IMR-90 (cell line): ENCODE data around the gene NOS3. TPM values are rescaled to one million over a fixed set of nuclear protein-coding genes. Genes with fewer than 3 reads are reported as not detected.

Source experiments
- ATAC-seq: fragments of 200-7000 bp; cut with Tn5 transposase; 2 replicates; pipeline ENCODE4 v1.9.1; 2020; ENCODE audit warnings: low read depth, mild to moderate bottlenecking, moderate library complexity
- BruUV-seq: library from RNA; stranded (reverse); fragments of 400-500 nt; replicated peaks from 2 replicates; lab custom pipeline; 2021; lab: Mats Ljungman, UMichigan
- CTCF ChIA-PET: fragments of 300-600 bp; formaldehyde crosslinking; extraction: SDS; loops from one replicate; lab custom pipeline; 2021; ENCODE audit warnings: antibody characterized with exemption; lab: Yijun Ruan, JAX
- POLR2A ChIA-PET: fragments of 300-600 bp; sonication (Branson Sonifier 250); formaldehyde crosslinking; loops from one replicate; lab custom pipeline; 2022; ENCODE audit warnings: antibody characterized with exemption; ENCODE audit not compliant: unreplicated experiment; lab: Charles Lee
- DNase-seq: peaks from one replicate; pipeline ENCODE4 v3.0.0; 2013
- H2AFZ ChIP-seq: replicated peaks from 2 replicates; pipeline ENCODE3; 2013; ENCODE audit warnings: low read length, mild to moderate bottlenecking; ENCODE audit not compliant: poor library complexity
- H2AK5ac ChIP-seq: 2 replicates; pipeline ENCODE4 v1.6.1; 2013; ENCODE audit warnings: low read depth, low read length, inconsistent platforms
- H2AK9ac ChIP-seq: replicated peaks from 2 replicates; pipeline ENCODE3; 2013; ENCODE audit warnings: mild to moderate bottlenecking, low read depth, low read length, moderate library complexity; ENCODE audit not compliant: poor library complexity
- H2BK120ac ChIP-seq: 2 replicates; pipeline ENCODE4 v1.6.1; 2013; ENCODE audit warnings: low read depth, low read length, inconsistent platforms
- H2BK15ac ChIP-seq: 3 replicates; pipeline ENCODE4 v1.6.1; 2013; ENCODE audit warnings: low read depth, low read length, inconsistent platforms
- H2BK20ac ChIP-seq: 2 replicates; pipeline ENCODE4 v1.6.1; 2013; ENCODE audit warnings: low read depth, mild to moderate bottlenecking, inconsistent platforms, low read length, moderate library complexity
- H2BK5ac ChIP-seq: 2 replicates; pipeline ENCODE4 v1.6.1; 2013; ENCODE audit warnings: mild to moderate bottlenecking, low read depth, low read length, inconsistent platforms; ENCODE audit not compliant: poor library complexity, severe bottlenecking
- H3K14ac ChIP-seq: replicated peaks from 2 replicates; pipeline ENCODE4 v1.6.1; 2013; ENCODE audit warnings: low read depth, low read length, inconsistent platforms
- H3K18ac ChIP-seq: 2 replicates; pipeline ENCODE4 v1.6.1; 2013; ENCODE audit warnings: low read depth, low read length, control low read depth
- H3K23ac ChIP-seq: 2 replicates; pipeline ENCODE4 v1.6.1; 2013; ENCODE audit warnings: low read depth, low read length, inconsistent platforms
- H3K27ac ChIP-seq: 2 replicates; pipeline ENCODE4 v1.5.1; 2013; ENCODE audit warnings: mild to moderate bottlenecking, control low read depth, low read length; ENCODE audit not compliant: insufficient read depth
- H3K27me3 ChIP-seq: 2 replicates; pipeline ENCODE4 v1.6.1; 2013; ENCODE audit warnings: low read length; ENCODE audit not compliant: control insufficient read depth, insufficient read depth
- H3K36me3 ChIP-seq: 2 replicates; pipeline ENCODE4 v1.6.1; 2013; ENCODE audit warnings: low read length, mixed read lengths; ENCODE audit not compliant: control insufficient read depth, insufficient read depth
- H3K4ac ChIP-seq: 2 replicates; pipeline ENCODE4 v1.6.1; 2013; ENCODE audit warnings: low read depth, low read length, inconsistent platforms
- H3K4me1 ChIP-seq: 2 replicates; pipeline ENCODE4 v1.6.1; 2013; ENCODE audit warnings: low read length, mixed read lengths; ENCODE audit not compliant: control insufficient read depth, insufficient read depth
- H3K4me2 ChIP-seq: 2 replicates; pipeline ENCODE4 v1.6.1; 2013; ENCODE audit warnings: low read depth, mild to moderate bottlenecking, control low read depth, low read length, moderate library complexity
- H3K4me3 ChIP-seq: 2 replicates; pipeline ENCODE4 v1.5.1; 2013; ENCODE audit warnings: low read depth, mild to moderate bottlenecking, control low read depth, low read length, moderate library complexity; ENCODE audit not compliant: insufficient read depth
- H3K56ac ChIP-seq: 2 replicates; pipeline ENCODE4 v1.6.1; 2013; ENCODE audit warnings: low read length, inconsistent platforms; ENCODE audit not compliant: insufficient read depth; ENCODE audit errors: extremely low read depth
- H3K79me1 ChIP-seq, 2 experiments: 2 replicates each; pipeline ENCODE4 v1.6.1; 2013; ENCODE audit warnings: low read length in 2 of 2, inconsistent platforms in 1 of 2, low read depth in 1 of 2
- H3K9ac ChIP-seq: 2 replicates; pipeline ENCODE4 v1.6.1; 2013; ENCODE audit warnings: low read depth, low read length, control low read depth
- H3K9me1 ChIP-seq: 2 replicates; pipeline ENCODE4 v1.6.1; 2013; ENCODE audit warnings: low read length, inconsistent platforms; ENCODE audit not compliant: insufficient read depth
- H3K9me3 ChIP-seq: 2 replicates; pipeline ENCODE4 v1.6.1; 2013; ENCODE audit warnings: low read length; ENCODE audit not compliant: control insufficient read depth, insufficient read depth
- H4K20me1 ChIP-seq: 2 replicates; pipeline ENCODE4 v1.6.1; 2013; ENCODE audit warnings: low read length, inconsistent platforms; ENCODE audit not compliant: insufficient read depth
- H4K5ac ChIP-seq: 2 replicates; pipeline ENCODE4 v1.6.1; 2013; ENCODE audit warnings: mild to moderate bottlenecking, low read depth, low read length, control low read depth
- H4K8ac ChIP-seq, 2 experiments: 2 replicates each; pipeline ENCODE4 v1.6.1; 2013; ENCODE audit warnings: low read depth in 2 of 2, low read length in 2 of 2, control low read depth in 1 of 2, inconsistent platforms in 1 of 2
- H4K91ac ChIP-seq: 2 replicates; pipeline ENCODE4 v1.6.1; 2013; ENCODE audit warnings: low read depth, low read length, inconsistent platforms; ENCODE audit not compliant: insufficient read depth
- BHLHE40 ChIP-seq: fragments of 150-350 bp; IDR thresholded peaks from 2 replicates; pipeline ENCODE4 v1.6.1; 2016; ENCODE audit warnings: mild to moderate bottlenecking, low read depth, low read length
- CEBPB ChIP-seq: IDR thresholded peaks from 2 replicates; pipeline ENCODE4 v1.6.1; 2012; ENCODE audit warnings: low read depth, low read length, improper control_type of control experiment
- CHD1 ChIP-seq: IDR thresholded peaks from 2 replicates; pipeline ENCODE4 v1.6.1; 2012; ENCODE audit warnings: low read depth, low read length, improper control_type of control experiment
- FOS ChIP-seq: fragments of 150-350 bp; IDR thresholded peaks from 2 replicates; pipeline ENCODE4 v1.6.1; 2016; ENCODE audit warnings: low read depth, low read length
- MAFK ChIP-seq: IDR thresholded peaks from 2 replicates; pipeline ENCODE4 v1.6.1; 2012; ENCODE audit warnings: low read depth, low read length, improper control_type of control experiment
- MXI1 ChIP-seq: IDR thresholded peaks from 2 replicates; pipeline ENCODE4 v1.6.1; 2012; ENCODE audit warnings: low read depth, mild to moderate bottlenecking, low read length, moderate library complexity, borderline replicate concordance
- NFE2L2 ChIP-seq: fragments of 150-350 bp; IDR thresholded peaks from 2 replicates; pipeline ENCODE4 v1.6.1; 2016; ENCODE audit warnings: low read depth, mild to moderate bottlenecking, low read length
- POLR2A ChIP-seq: IDR thresholded peaks from 2 replicates; pipeline ENCODE4 v1.6.1; 2012; ENCODE audit warnings: mild to moderate bottlenecking, low read depth, low read length
- RCOR1 ChIP-seq: IDR thresholded peaks from 2 replicates; pipeline ENCODE4 v1.6.1; 2012; ENCODE audit warnings: mild to moderate bottlenecking, low read length, improper control_type of control experiment; ENCODE audit not compliant: insufficient replicate concordance
- RFX5 ChIP-seq: IDR thresholded peaks from 2 replicates; pipeline ENCODE4 v1.8.0; 2012; ENCODE audit warnings: low read depth, mild to moderate bottlenecking, low read length, moderate library complexity
- SMC3 ChIP-seq: fragments of 150-350 bp; IDR thresholded peaks from 2 replicates; pipeline ENCODE4 v1.6.1; 2016; ENCODE audit warnings: low read depth, mild to moderate bottlenecking, antibody characterized with exemption, low read length, moderate library complexity
- WGBS, 2 experiments: methylation state at CpG; one replicate each; pipeline versions ENCODE4 v1.1.5 to v1.1.7; 2013; ENCODE audit warnings: missing lambda C conversion rate in 2 of 2; ENCODE audit not compliant: insufficient read length in 1 of 2; ENCODE audit errors: extremely low coverage in 2 of 2; 5-methylcytosine and 5-hydroxymethylcytosine counted together
- dilution Hi-C: fragments of 300-500 bp; cut with HindIII; formaldehyde crosslinking; loops from one replicate; pipeline ENCODE4 v1.14.3; 2018; ENCODE audit warnings: low sequenced_read_pairs; ENCODE audit not compliant: unreplicated experiment
- in situ Hi-C: fragments of 300-500 bp; cut with MboI; formaldehyde crosslinking; loops from 3 replicates; pipeline ENCODE4 v1.14.3; 2019; ENCODE audit warnings: low sequenced_read_pairs, inconsistent platforms, mixed read lengths
- intact Hi-C: fragments of 100-400 bp; cut with micrococcal nuclease; formaldehyde crosslinking; loops from 2 replicates; pipeline ENCODE4 v1.10.0; 2022
- polyA plus RNA-seq, 3 experiments: library from polyadenylated mRNA; depleted of rRNA; stranded (reverse); fragments of >200 nt; gene quantifications; 2 replicates each; pipeline ENCODE4 v1.2.3, GENCODE V29; 2012; ENCODE audit warnings: low replicate concordance in 1 of 3
- total RNA-seq: library from RNA; depleted of rRNA; stranded (reverse); fragments of >200 nt; gene quantifications from 2 replicates; pipeline ENCODE4 v1.2.3, GENCODE V29; 2012
- TF ChIP-seq, protein P1 (sequence below): conservative IDR thresholded peaks from 2 replicates; pipeline ENCODE4 v1.5.1; 2012; ENCODE audit warnings: mild to moderate bottlenecking, low read depth, low read length, improper control_type of control experiment
- TF ChIP-seq, protein P2 (sequence below): fragments of 150-350 bp; IDR thresholded peaks from 2 replicates; pipeline ENCODE4 v1.6.1; 2017; ENCODE audit warnings: mild to moderate bottlenecking, antibody characterized with exemption, low read length, low read depth
- TF ChIP-seq, protein P3 (sequence below): fragments of 150-350 bp; IDR thresholded peaks from 2 replicates; pipeline ENCODE4 v1.6.1; 2016; ENCODE audit warnings: low read depth, mild to moderate bottlenecking, low read length, moderate library complexity, borderline replicate concordance

NOS3 gene
- total and polyA plus RNA-seq, 2 of the 4 experiments (the other 2 are of a cell fraction): 0.72 to 2.0 TPM

DNA sequence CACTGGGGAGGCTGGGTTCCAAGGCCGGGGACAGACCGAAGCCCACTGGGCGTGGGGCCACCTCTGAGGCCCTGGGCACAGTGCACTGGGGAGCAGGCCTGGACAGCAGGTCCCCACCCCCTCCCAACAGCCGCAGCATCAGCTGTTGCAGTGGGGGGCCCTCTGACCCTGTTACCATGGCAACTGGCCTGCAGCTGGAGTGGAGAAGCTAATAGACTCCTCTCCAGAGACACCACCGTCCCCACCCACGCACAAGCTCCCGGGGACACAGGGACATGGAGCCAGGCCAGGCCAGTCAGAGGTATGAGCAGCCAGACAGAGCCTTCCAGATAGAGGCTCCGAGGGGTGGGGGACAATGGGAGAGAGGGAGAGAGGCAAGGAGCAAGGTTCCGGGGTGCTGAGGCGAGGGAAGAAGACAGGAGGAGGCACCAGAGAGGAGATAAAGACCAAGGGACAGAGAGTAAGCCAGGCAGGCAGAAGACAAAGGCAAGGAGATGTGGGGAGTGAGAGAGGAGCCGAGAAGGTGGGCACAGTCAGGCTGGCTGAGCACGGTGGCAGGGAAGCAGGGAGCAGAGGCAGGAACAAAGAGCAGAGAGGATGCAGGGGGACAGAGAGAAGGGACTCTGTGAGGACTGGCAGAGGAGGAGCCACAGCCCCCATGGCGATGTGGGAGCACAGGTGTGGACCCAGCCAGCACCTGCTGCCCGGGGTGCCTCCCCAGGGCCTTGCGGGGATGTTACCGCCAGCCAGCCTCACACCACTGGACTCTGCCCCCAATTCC lies 19.4 kb upstream of the NOS3 start:
- Histone ChIP-seq H4K20me1 (no peaks in the 10 kb centered on the region; the same call in 1 of the 2 replicates), H3K14ac (no peak overlapping the region), H2AFZ (peak overlapping the region; percentile 33), H3K79me1 (no peaks in the 10 kb centered on the region), H2BK120ac (no peak overlapping the region), H3K18ac (no peak overlapping the region; the same call in 1 of the 2 replicates), H2BK20ac (no peak overlapping the region), H4K5ac (no peak overlapping the region), H3K27ac (no peak overlapping the region; the same call in 1 of the 2 replicates), H2AK5ac (no peak overlapping the region), H4K8ac (no peak overlapping the region), H3K4me1 (peaks cover 20% of the 10 kb centered on the region; the same call in 1 of the 2 replicates), H3K9me1 (no peaks in the 10 kb centered on the region), H3K56ac (no peak overlapping the region), H3K4ac (no peak overlapping the region), H2BK15ac (no peak overlapping the region), H3K4me3 (no peak overlapping the region), H3K23ac (no peak overlapping the region), H3K36me3 (no peaks in the 10 kb centered on the region; the same call in 1 of the 2 replicates), H2AK9ac (peak overlapping the region; percentile 13), H2BK5ac (no peak overlapping the region), H3K9me3 (no peaks in the 10 kb centered on the region), H4K91ac (no peak overlapping the region), H3K4me2 (no peak overlapping the region; the same call in 1 of the 2 replicates), H3K9ac (no peak overlapping the region), H3K27me3 (peaks cover 35% of the 10 kb centered on the region)
- no peak for DNase-seq
- TF ChIP-seq SMC3 (no peak), MAFK (no peak), CHD1 (no peak), BHLHE40 (no peak), MXI1 (no peak), POLR2A (no peak), CEBPB (no peak), RFX5 (no peak), RCOR1 (no peak), NFE2L2 (no peak), FOS (no peak)
- TF ChIP-seq, protein P1, sequence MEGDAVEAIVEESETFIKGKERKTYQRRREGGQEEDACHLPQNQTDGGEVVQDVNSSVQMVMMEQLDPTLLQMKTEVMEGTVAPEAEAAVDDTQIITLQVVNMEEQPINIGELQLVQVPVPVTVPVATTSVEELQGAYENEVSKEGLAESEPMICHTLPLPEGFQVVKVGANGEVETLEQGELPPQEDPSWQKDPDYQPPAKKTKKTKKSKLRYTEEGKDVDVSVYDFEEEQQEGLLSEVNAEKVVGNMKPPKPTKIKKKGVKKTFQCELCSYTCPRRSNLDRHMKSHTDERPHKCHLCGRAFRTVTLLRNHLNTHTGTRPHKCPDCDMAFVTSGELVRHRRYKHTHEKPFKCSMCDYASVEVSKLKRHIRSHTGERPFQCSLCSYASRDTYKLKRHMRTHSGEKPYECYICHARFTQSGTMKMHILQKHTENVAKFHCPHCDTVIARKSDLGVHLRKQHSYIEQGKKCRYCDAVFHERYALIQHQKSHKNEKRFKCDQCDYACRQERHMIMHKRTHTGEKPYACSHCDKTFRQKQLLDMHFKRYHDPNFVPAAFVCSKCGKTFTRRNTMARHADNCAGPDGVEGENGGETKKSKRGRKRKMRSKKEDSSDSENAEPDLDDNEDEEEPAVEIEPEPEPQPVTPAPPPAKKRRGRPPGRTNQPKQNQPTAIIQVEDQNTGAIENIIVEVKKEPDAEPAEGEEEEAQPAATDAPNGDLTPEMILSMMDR: no peak
- TF ChIP-seq, protein P2, sequence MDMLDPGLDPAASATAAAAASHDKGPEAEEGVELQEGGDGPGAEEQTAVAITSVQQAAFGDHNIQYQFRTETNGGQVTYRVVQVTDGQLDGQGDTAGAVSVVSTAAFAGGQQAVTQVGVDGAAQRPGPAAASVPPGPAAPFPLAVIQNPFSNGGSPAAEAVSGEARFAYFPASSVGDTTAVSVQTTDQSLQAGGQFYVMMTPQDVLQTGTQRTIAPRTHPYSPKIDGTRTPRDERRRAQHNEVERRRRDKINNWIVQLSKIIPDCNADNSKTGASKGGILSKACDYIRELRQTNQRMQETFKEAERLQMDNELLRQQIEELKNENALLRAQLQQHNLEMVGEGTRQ: no peak
- TF ChIP-seq, protein P3, sequence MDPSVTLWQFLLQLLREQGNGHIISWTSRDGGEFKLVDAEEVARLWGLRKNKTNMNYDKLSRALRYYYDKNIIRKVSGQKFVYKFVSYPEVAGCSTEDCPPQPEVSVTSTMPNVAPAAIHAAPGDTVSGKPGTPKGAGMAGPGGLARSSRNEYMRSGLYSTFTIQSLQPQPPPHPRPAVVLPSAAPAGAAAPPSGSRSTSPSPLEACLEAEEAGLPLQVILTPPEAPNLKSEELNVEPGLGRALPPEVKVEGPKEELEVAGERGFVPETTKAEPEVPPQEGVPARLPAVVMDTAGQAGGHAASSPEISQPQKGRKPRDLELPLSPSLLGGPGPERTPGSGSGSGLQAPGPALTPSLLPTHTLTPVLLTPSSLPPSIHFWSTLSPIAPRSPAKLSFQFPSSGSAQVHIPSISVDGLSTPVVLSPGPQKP: no peak
- no peak; the same call in 1 of the 2 replicates for ATAC-seq
- ChIA-PET CTCF (interaction anchor here (0.6 to 1.2 kb wide), 2 partner anchors 17 to 90 kb away, joined by 4 read pairs; no protein-coding TSS in a partner anchor), POLR2A (no interaction called here)
- in situ Hi-C loops: no loop called here
- 42% methylated on average over 4 of the region's 16 CpGs; no CpG with 5 or more reads in 1 of the 2 experiments for WGBS, 2 experiments
- dilution Hi-C loops: no loop called here
- BruUV-seq: no TSS peak
- intact Hi-C loops: no loop called here
